Measurements from ENCODE around the gene MLN. TPM values are rescaled to one million over a fixed set of nuclear protein-coding genes. Genes with fewer than 3 reads are reported as not detected.

MLN gene
- total and polyA plus RNA-seq, 2 experiments from 2014 or later, result not detected

- Histone ChIP-seq H2AFZ (no peak overlapping the region), H3K27ac (ENCODE audit: low read depth) (no peak overlapping the region), H3F3A (replicated peaks; ENCODE audit: low read depth) (0 out of 2 replicates have a peak, but pooled peaks cover 8% of the 10 kb centered on the region), H3K9me2 (ENCODE audit: insufficient read depth) (no peaks in the 10 kb centered on the region), H3K36me3 (ENCODE audit: insufficient read depth) (no peaks in the 10 kb centered on the region), H3K4me3 (no peak overlapping the region), H3K79me2 (replicated peaks; ENCODE audit: insufficient read depth) (no peaks in the 10 kb centered on the region), H4K20me1 (replicated peaks; ENCODE audit: insufficient read depth) (no peaks in the 10 kb centered on the region), H3K4me2 (no peak overlapping the region), H3K27me3 (ENCODE audit: insufficient read depth) (no peaks in the 10 kb centered on the region), H3K4me1 (ENCODE audit: insufficient read depth) (peaks cover 22% of the 10 kb centered on the region)
- Mint-ChIP-seq H3K9me3 (no peaks in the 10 kb centered on the region), H3K4me3 (no peak overlapping the region), H3K36me3 (ENCODE audit: low read depth) (no peaks in the 10 kb centered on the region; the same call in 2 of the 3 replicates), H3K27ac (no peak overlapping the region), H3K27me3 (ENCODE audit: insufficient read depth, low read depth, poor library complexity) (peaks cover 19% of the 10 kb centered on the region), H3K4me1 (peaks cover 34% of the 10 kb centered on the region)
- ATAC-seq (no peak), DNase-seq (ENCODE audit: low spot score) (no peak)
- TF ChIP-seq NANOG (IDR thresholded peaks at IDR 0.05; ENCODE audit: borderline replicate concordance), result no peak
- TF ChIP-seq EZH2 (IDR thresholded peaks at IDR 0.05; ENCODE audit: low read depth, unreplicated experiment), result no peak
- TF ChIP-seq POLR2AphosphoS5 (IDR thresholded peaks at IDR 0.05; ENCODE audit: low read depth), result no peak
- TF ChIP-seq JUNB (IDR thresholded peaks at IDR 0.05; ENCODE audit: unreplicated experiment), result no peak
- no peak for TF ChIP-seq REST (IDR thresholded peaks at IDR 0.05; ENCODE audit: unreplicated experiment)
- TF ChIP-seq CTCF (conservative IDR thresholded peaks at IDR 0.05; ENCODE audit: low read depth in 2 of 2), result no peak
- no peak for TF ChIP-seq ETS1 (IDR thresholded peaks at IDR 0.05)
- TF ChIP-seq STAT1 (IDR thresholded peaks at IDR 0.05; ENCODE audit: unreplicated experiment), result no peak
- TF ChIP-seq ZNF331 (CRISPR knock-in tag; IDR thresholded peaks at IDR 0.05; ENCODE audit: low read depth), result no peak
- no peak for TF ChIP-seq ZNF462 (CRISPR knock-in tag; IDR thresholded peaks at IDR 0.05)
- TF ChIP-seq ZNF114 (CRISPR knock-in tag; IDR thresholded peaks at IDR 0.05), result no peak
- TF ChIP-seq CREB1 (CRISPR knock-in tag; IDR thresholded peaks at IDR 0.05; ENCODE audit: low read depth), result no peak
- no peak for TF ChIP-seq EZH2phosphoT487 (IDR thresholded peaks at IDR 0.05; ENCODE audit: unreplicated experiment)
Measured at GRCh38 chr6:33799454-33800113, 4.2 kb downstream of the MLN start.
